ENCODE measurements around the gene ADAMTS17.

GRCh38 chr15:100049936-100050876, 291.6 kb downstream of the ADAMTS17 start:
- TF ChIP-seq CTCF (IDR thresholded peaks at IDR 0.05) (no peak), SIN3A (IDR thresholded peaks at IDR 0.05; ENCODE audit: borderline replicate concordance, insufficient read depth, low read depth, low read length) (no peak), POLR2AphosphoS5 (IDR thresholded peaks at IDR 0.05; ENCODE audit: low read depth, low read length) (no peak), TCF7L2 (IDR thresholded peaks at IDR 0.05; ENCODE audit: low read depth, low read length) (no peak), REST (IDR thresholded peaks at IDR 0.05; ENCODE audit: insufficient read depth in 1 of 2, low read depth in 2 of 2, low read length in 1 of 2) (no peak)
